NCI-H1105 (cell line): ENCODE measurements around the gene IFRD2.
"Not testable (repeated sequence)": the region's sequence is repeated elsewhere in the genome, so short reads cannot be mapped to it uniquely, and the experiment has no call there.

Experiments
- DNase-seq: peaks from one replicate; lab custom pipeline; 2025; lab: John Stamatoyannopoulos, UW

Gene IFRD2

DNA sequence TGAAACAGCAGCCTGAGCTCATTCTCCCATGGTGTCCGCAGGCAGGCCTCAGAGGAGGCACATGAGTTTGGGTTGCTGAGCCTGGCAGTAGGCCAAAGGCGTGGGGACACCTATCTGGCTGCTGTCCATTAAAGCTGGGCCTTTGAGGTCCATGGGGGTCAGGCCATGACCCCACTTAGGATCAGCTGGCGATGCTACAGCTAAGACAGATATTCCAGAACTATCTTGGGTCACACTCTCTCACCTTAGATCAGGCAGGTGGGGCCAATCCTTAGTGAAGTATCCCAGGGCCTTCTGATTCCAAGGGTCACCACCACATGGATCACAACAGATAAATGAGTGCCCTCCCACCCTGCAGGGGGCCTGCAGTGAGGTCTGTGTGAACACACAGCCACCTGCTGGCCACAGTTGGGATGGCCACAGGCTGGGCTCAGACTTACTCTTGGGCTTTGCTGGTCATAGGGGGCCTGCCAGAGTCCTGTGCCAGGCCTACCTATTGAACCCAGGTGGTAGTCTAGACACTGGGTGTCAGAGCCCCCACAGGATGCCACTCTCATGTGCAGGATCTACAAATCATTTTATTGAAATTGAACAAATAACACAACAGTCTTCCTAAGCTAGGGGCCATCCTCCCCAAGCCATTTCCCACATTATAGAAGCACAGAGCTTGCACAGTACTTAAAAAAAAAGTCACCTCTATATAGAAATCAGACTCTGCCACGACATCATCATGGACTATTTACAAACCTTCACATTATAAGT is 32.3 kb upstream of the IFRD2 start:
- DNase-seq = no peak

- DNase-seq = no peak
These were observed 31.5 kb upstream of the IFRD2 start for GRCh38 chr3:50323614-50324199.

DNA sequence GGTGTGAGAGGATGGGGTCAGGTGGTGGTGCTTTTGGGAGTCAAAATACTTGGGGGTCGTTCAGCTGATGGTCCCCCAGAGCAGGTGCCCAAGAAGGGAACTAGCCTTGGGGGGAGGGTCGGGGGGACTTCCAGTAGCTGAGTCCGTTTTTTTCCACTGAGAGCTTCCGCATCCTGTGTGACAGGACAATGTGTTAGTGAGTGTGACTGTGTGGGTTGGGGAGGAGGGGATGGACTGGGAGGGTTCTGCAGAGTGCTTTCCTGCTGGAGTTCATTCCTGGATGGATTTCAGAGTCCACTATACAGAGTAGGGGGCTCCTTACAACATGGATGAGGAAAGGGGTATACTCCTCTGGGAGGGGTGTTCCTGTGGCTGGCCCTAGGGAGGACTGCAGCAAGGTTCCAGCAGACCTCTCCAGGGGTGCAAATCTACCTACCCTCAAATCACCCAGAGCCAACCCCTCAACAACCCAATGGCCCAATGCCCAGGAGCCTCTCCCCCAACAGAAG is 30.9 kb upstream of the IFRD2 start:
- no peak for DNase-seq

DNA sequence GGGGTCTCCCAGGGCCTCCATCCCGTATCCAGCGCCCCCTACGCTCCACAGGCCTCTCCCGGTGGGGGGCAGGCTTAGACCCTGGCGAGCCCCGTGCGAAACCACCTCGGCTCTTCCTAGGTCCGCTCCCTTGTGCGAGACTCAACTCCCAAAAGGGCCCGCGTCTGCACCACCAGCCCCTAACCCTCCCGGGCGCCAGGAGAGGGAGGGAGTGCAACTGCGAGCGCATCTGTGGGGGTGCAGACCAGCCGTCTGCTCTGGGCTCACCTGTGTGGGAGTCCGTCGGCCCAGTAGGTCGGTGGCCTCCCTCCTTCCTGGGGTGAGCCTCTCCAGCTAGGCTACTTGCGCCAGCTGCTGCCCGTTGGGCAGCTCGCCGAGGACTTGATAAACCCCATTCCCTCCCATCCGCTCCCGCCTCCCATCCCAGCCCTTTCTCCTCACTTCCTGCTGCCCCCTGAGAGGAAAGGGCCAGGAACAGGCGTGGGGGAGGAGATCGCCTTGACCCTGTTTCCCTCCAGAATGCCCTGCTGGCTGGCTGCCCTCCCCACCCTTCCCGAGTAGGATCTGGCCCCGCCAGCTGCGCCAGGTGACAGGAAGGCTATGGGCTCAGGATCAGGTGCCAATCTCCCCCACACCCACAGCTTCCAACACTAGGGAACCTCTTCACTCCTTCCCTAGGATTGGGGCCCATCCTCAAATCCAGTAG is 30.3 kb upstream of the IFRD2 start, which contains the start of gene HYAL2:
HYAL2 (minus strand) TSS at position 360 of the 706 bp plus-strand sequence. CDS start 2,256 bp downstream, outside the sequence.
- peak; percentile 51 for DNase-seq

DNA sequence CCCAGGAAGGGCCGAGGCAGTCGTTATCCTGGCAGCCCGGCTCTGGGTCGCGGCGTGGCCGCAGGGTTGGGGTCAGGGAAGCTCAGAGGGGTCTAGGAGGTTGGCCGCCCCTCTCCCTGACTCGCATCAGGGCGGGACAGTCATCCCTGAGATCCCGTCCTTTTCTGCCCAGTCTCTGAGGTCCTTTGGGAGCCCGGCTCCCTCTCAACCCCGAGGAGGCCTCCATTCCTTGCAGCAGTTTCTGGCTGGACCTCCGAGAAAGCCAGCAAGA is 29.8 kb upstream of the IFRD2 start:
- no peak for DNase-seq

DNA sequence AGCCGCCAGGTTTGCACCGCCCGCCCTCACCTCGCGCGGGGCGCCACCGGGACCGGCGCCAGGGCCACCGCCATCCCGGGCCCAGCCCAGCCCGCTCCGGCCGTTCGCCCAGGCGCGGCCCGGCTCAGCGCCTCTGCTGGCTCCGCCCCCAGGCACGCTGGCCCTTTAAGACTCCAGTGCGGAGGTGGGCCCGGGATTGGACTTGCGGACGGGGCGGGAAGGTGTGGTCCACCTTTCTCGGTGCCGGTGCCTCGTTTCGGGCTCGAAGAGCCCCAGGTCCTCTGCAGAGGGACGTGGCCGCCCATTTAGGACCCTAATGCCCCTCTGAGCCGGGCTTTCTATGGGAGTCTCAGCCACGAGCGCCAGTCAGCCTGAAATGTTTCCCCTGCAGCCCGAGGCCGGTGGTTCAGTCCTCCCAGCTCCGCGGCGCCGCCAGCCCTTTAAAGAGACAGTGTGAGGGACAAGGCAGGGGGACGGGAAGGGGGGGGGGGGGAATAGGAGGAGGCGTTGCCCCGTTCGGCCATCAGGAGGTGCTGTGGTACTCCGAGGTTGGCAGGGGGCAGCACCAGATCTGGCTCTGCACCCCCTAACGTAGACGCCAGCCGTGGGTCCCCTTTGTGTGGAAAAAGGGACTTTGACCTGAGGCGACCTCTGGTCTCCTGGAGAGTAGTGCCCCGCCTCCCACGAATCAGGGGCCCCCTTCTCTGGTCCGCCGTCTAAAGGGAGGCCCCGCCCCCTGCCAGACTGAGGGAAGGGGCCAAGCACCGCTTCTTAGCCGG is 29.3 kb upstream of the IFRD2 start:
- peak; percentile 79 for DNase-seq

DNA sequence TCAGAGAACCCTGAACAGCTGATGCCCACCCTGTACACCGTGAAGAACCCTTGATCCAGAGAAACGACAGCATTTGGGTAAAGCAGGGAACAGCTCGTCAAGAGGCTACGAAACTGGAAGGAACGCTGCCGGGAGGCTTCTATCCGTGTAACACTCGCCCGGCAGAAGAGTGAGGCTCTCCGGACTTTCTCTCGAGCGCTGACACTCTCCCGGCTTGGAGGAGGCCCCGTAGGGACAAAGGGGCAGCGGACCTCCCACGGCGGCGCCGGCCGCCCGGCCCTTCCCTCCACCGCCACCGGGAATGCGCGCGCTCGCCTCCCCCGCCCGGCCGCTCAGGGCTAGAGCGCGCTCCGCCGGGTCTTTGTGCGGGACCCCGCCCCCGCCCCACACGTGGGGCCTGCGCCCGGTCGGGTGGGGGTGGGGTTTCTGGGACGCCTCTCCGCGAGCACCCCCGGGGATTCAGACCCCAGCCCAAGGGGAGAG is 28.7 kb upstream of the IFRD2 start:
- peak; percentile 46 for DNase-seq

DNA sequence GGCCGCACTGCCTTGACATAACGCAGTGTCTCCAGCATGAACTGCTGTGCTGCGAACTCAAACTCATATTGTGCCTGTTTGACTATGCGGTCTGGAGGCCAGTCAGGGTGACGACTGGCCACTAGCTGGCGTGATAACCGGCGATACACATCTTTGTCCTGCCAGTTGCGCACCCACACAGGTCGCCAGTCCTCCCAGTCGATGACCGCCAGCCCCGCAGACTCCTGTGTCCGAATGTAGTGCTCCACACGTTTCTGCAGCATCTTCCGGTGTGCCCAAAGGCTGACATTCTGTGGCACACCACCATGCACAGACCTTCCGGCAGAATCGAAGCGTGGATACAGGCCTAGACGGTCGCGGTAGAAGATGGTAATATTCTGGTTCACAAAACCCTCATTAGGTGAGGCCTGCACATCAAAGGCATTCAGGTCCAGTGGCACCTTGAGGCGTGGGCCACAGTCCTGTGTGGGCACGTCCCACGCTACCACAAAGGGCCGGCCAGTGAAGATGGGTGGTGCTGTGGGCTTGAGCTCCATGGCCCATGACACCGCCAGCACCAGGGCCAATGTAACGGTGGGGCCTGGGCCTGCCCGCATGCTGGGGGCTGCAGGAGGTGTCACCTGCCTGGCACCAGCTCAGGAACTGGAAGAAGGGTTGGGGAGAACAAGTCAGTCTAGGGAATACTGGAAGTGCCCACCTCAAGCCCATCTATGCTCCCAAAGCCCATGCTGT is 27.8 kb upstream of the IFRD2 start:
- no peak for DNase-seq

DNA sequence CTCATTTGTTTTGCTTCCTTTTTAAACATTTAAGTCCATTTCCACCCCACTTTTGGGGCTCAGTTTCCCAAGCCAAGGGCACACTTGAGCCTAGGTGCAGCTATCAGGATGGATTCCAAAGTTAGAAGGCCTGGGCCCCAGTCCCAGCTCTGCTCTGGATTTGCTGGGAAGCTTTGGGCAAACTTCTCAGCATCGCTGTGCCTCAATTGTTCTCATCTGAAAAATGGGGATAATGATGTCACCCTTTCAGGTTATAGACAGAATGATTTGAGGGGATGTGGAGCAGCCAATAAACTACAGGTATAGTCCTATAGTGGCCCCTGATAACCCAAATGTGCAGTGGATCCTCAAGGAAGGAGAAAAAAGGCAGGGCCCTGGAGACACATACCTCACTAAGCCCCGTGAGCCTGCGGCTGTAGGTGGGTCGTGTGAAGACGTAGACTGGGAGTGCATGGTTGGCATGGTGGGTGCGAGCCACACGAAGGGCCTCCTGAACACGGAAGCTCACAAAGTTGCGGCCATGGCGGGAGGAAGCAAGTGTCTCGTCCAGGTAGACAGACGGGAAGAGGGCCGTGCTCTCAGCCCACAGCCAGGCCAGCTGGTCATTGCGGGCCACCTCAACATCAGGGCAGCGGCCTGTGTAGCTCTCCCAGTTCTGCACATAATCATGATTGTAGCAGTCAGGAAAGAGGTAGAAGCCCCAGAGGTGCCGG is 27.1 kb upstream of the IFRD2 start:
- DNase-seq = no peak

DNA sequence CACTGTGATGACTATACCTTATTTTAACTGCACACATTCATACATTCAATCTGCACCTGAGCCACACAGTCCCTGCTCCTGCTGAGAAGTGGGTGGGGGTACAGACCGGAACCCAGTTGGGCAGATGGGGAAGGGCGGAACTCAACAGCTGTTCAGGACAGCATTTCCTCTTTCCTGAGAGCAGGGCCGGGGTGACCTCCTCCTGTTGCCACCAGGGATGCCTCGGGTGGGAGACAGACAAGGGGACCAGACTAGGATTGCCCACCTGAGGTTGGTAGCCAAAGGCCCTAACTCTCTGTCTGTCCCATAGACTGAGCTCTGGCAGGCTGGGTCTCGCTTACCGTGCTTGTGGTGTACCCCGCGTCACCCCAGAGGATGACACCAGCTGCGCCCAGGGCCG is 26.4 kb upstream of the IFRD2 start:
- DNase-seq = no peak

GRCh38 chr3:50318163-50318562 is 25.9 kb upstream of the IFRD2 start:
- no peak for DNase-seq

DNA sequence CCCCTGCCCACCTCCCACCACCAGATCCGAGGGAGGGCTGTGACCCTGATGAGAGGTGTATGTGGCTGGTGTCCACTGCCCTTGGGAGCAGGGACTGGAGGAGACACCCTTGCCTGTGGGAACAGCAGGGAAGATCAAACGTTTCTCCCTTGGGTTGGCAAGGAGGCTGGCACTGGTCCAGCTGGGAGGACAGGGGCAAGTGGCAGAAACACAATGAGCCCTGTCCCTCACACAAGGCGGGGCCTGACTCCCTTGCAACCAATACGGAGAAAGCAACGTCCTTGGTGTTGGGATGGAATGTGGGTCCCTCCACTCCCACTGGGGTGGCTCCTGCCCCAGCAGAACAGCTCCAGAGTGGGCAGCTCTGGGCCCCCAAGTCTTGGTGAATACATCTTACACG is 25.1 kb upstream of the IFRD2 start:
- DNase-seq = no peak

DNA sequence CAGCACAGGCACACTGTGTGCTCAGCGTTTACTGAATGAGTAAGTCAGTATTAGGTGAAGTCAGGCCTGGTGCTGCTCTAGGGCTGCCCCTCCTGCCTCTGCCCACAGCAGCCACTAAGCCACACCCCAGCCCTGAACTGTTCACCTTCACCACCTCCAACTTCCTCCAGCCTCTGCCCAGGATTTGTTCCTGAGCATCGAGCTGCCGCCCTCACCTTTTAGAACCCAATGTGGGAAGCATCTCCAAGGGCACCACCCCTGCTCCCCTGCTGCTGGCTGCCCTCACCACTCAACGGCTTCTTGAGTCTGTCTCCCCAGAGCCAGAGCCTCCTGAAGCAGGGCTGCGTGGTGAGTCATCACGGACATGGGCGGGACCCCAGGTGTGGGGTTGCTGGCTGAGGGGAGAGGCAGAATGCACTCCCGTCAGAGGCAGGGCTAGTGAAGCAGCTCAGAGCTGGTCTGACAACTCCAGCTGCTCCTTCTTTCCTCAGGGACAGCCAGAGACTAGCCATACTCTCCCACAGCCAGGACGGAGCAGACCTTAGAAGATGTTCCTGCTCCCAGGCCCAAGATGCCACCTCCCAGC is 24.5 kb upstream of the IFRD2 start:
- no peak for DNase-seq

- no peak for DNase-seq
These were observed 22.6 kb upstream of the IFRD2 start for GRCh38 chr3:50314816-50315215.

DNA sequence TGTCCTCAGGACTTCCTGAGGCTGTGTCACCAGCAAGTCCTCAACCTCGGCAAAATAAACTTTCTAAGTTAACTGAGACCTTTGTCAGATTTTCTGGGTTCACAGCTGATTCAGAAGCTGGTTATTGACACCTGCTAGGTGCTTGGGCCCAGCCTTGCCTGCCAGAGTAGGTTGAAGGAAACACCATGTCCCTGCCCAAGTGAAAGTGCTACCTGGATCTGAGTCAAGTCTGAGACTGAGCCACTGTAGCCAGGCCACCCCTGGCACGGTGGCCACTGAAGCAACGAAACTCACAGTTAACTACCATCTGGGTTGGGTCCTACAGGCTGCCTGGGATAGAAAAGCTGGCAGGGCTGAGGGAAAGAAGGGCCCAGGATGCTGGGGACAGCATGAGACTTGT is 22.1 kb upstream of the IFRD2 start:
- no peak for DNase-seq

DNA sequence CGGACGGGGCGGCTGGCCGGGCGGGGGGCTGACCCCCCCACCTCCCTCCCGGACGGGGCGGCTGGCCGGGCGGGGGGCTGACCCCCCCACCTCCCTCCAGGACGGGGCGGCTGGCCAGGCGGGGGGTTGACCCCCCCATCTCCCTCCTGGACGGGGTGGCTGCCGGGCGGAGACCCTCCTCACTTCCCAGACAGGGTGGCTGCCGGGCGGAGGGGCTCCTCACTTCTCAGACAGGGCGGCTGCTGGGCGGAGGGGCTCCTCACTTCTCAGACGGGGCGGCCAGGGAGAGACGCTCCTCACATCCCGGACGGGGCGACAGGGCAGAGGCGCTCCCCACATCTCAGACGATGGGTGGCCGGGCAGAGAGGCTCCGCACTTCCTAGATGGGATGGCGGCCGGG is 19.8 kb upstream of the IFRD2 start:
- not testable (repeated sequence) for DNase-seq

- no peak for DNase-seq
These were observed 12.4 kb upstream of the IFRD2 start for GRCh38 chr3:50304601-50305000.

GRCh38 chr3:50303013-50303815 is 11.0 kb upstream of the IFRD2 start, which contains the start of gene HYAL1:
HYAL1 (minus strand) TSS chr3:50303574; CDS start chr3:50302956, 618 bp downstream.
- DNase-seq = no peak
